ENCODE measurements around the gene CCDC80.

DNA sequence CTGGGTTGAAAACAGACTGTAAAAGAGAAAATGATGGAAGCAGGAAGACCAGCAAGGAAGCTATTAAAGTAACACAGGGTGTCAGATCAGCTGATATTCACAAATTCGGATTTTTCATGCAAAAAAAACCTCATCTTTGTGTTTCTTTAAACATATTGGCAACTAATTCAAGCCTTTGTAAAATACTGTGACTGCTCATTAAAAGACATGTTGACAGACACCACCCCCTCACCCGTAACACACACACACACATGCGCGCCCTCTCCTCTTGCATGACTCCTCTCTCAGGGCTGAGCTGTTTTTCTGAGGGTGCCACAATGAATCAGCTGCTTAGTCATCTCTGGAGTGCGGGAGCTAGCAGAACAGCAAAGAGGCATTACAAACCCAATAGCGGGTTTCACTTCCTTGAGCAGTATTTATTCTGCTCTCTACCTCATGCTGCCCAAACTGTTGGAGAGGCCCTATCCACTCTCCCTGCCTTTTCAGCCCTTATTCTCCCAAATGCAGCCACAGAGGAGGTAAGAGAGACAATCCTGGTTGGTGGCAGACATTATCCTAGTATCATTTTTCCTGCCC lies 35.8 kb upstream of the CCDC80 start:
- no peak for TF ChIP-seq EZH2phosphoT487 (IDR thresholded peaks at IDR 0.05; ENCODE audit: borderline replicate concordance)
- TF ChIP-seq, protein P1, sequence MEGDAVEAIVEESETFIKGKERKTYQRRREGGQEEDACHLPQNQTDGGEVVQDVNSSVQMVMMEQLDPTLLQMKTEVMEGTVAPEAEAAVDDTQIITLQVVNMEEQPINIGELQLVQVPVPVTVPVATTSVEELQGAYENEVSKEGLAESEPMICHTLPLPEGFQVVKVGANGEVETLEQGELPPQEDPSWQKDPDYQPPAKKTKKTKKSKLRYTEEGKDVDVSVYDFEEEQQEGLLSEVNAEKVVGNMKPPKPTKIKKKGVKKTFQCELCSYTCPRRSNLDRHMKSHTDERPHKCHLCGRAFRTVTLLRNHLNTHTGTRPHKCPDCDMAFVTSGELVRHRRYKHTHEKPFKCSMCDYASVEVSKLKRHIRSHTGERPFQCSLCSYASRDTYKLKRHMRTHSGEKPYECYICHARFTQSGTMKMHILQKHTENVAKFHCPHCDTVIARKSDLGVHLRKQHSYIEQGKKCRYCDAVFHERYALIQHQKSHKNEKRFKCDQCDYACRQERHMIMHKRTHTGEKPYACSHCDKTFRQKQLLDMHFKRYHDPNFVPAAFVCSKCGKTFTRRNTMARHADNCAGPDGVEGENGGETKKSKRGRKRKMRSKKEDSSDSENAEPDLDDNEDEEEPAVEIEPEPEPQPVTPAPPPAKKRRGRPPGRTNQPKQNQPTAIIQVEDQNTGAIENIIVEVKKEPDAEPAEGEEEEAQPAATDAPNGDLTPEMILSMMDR (conservative IDR thresholded peaks at IDR 0.05; ENCODE audit: low read length), result no peak

Data from Loucy (cell line).